Kidney (tissue), 14 donors: ENCODE results near the gene CCDC102A. TPM values are rescaled to one million over a fixed set of nuclear protein-coding genes. Genes with fewer than 3 reads are reported as not detected.

ENCODE experiments used
- DNase-seq, 5 donors: peaks; one replicate each; pipeline ENCODE4 v3.0.0-alpha.2; 2013 to 2020
- FAIRE-seq: peaks from 2 replicates; lab custom pipeline; 2012; peaks lifted over from hg19 to GRCh38; lab: Jason Lieb, UNC
- H3K27ac ChIP-seq, 2 donors: one replicate each; pipeline ENCODE4 v1.7.0; 2013; ENCODE audit warnings: low read depth in 2 of 2, low read length in 2 of 2, inconsistent platforms in 1 of 2
- H3K27me3 ChIP-seq: one replicate; pipeline ENCODE4 v1.7.1; 2013; ENCODE audit warnings: low read length, inconsistent platforms; ENCODE audit not compliant: control insufficient read depth, insufficient read depth
- H3K36me3 ChIP-seq, 3 donors: one replicate each; pipeline versions ENCODE4 v1.7.0 to v1.7.1; 2013; ENCODE audit warnings: low read length in 3 of 3, control low read depth in 1 of 3, inconsistent platforms in 1 of 3; ENCODE audit not compliant: insufficient read depth in 3 of 3, control insufficient read depth in 2 of 3
- H3K4me1 ChIP-seq, 3 donors: one replicate each; pipeline versions ENCODE4 v1.7.0 to v1.7.1; 2013; ENCODE audit warnings: low read length in 3 of 3, inconsistent platforms in 1 of 3, low read depth in 1 of 3; ENCODE audit not compliant: control insufficient read depth in 2 of 3, insufficient read depth in 2 of 3
- H3K4me3 ChIP-seq, 3 donors: one replicate each; pipeline versions ENCODE4 v1.7.0 to v1.8.1; 2013; ENCODE audit warnings: low read length in 3 of 3, control low read depth in 1 of 3, inconsistent platforms in 1 of 3
- H3K9ac ChIP-seq, 3 donors: one replicate each; pipeline versions ENCODE4 v1.7.0 to v1.7.1; 2013; ENCODE audit warnings: low read length in 3 of 3, control low read depth in 1 of 3, inconsistent platforms in 1 of 3
- H3K9me3 ChIP-seq, 3 donors: one replicate each; pipeline versions ENCODE4 v1.7.0 to v1.7.1; 2013; ENCODE audit warnings: low read length in 3 of 3, control low read depth in 1 of 3, inconsistent platforms in 1 of 3; ENCODE audit not compliant: control insufficient read depth in 2 of 3, insufficient read depth in 1 of 3
- intact Hi-C: fragments of 100-400 bp; cut with DNase I; formaldehyde crosslinking; loops from one replicate; pipeline ENCODE4 v1.11.1; 2022
- polyA plus RNA-seq: library from polyadenylated mRNA; stranded (reverse); fragments of 350-450 nt; fragmentation: Illumina TruSeq; extraction: RNeasy Lipid Tissue Mini Kit (QIAGEN cat#74804); gene quantifications from one replicate; pipeline ENCODE4 v1.2.3, GENCODE V29; 2014; ENCODE audit warnings: low read depth, low replicate concordance; ENCODE audit not compliant: insufficient read depth
- total RNA-seq: library from RNA; stranded (reverse); fragmentation: NEBNext Ultra II Directional; extraction: Animal tissue kit (Norgen Biotek cat#: 25700); gene quantifications from one replicate; pipeline ENCODE4 v1.2.1, GENCODE V29; 2021
- TF ChIP-seq, protein P1 (sequence below): IDR thresholded peaks from 3 replicates; pipeline ENCODE4 v1.5.1; 2012; ENCODE audit warnings: mild to moderate bottlenecking, moderate library complexity, borderline replicate concordance; ENCODE audit not compliant: insufficient read depth; ENCODE audit errors: extremely low read depth
- donor health status: control.
- donor health status: control.
- donor health status: control.
- donor health status: control.
- donor health status: control.
- donor health status: DM: yes; HTN: yes; CAD: no.
- donor health status: Normal renal cell carcinoma (clear cell type).

The CCDC102A gene
- total and polyA plus RNA-seq, 2 donors from 2014 or later: 5.7 to 11.9 TPM

DNA sequence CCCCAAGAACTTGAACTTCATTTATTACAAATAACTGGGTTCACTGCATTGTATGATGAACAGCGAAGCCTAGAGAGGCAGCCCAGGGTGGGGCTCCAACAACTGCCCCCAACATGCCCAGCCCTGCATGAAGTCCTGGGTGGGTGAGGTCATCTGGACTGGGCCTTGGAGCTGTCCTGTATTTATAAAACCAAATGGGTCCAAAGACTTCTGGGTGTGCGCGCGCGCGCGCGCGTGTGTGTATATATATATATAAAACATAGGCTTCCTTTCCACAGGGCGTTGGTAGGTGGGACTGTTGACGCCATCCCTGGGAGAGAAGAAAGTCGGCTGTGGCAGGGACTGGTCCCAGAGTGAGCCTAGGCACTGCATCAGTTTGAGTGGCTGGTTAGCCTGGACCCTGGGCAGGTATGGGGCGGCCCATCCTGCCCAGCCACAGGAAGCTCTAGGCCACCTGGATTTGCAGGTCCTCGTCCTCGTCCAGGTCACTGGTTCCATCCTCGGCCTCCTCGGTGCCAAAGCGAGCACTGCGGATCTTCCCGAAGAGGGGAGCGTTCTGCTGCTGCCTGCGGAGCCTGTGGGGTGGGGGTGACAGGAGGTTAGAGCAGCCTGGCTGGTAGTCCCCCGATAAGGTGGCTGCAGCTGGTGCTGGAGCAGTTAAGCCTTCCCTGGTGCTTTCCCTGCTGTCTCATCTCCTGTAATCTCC lies 23.9 kb downstream of the CCDC102A start:
- FAIRE-seq: no peak
- peak in 1 of 5 donors; percentile 74 for DNase-seq

GRCh38 chr16:57510016-57510871 lies 26.1 kb downstream of the CCDC102A start:
- Histone ChIP-seq H3K27ac (no peak overlapping the region), H3K27me3 (no peaks in the 10 kb centered on the region), H3K4me1 (peaks cover 6 to 26% (median 11%) of the 10 kb centered on the region in 3 donors), H3K4me3 (no peak overlapping the region), H3K9me3 (no peaks in the 10 kb centered on the region), H3K9ac (no peak overlapping the region), H3K36me3 (peaks cover 0 to 3% (median 0%) of the 10 kb centered on the region in 3 donors)
- intact Hi-C loops: loop anchor here (10.0 kb wide), 1 partner anchor 95 kb away; no protein-coding TSS in a partner anchor
- FAIRE-seq: no peak
- TF ChIP-seq, protein P1, sequence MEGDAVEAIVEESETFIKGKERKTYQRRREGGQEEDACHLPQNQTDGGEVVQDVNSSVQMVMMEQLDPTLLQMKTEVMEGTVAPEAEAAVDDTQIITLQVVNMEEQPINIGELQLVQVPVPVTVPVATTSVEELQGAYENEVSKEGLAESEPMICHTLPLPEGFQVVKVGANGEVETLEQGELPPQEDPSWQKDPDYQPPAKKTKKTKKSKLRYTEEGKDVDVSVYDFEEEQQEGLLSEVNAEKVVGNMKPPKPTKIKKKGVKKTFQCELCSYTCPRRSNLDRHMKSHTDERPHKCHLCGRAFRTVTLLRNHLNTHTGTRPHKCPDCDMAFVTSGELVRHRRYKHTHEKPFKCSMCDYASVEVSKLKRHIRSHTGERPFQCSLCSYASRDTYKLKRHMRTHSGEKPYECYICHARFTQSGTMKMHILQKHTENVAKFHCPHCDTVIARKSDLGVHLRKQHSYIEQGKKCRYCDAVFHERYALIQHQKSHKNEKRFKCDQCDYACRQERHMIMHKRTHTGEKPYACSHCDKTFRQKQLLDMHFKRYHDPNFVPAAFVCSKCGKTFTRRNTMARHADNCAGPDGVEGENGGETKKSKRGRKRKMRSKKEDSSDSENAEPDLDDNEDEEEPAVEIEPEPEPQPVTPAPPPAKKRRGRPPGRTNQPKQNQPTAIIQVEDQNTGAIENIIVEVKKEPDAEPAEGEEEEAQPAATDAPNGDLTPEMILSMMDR: no peak
- DNase-seq: peak in 1 of 5 donors; percentile 50

More for the DNA sequence above, 23.9 kb downstream of the CCDC102A start:
- Histone ChIP-seq H3K9me3 (no peaks in the 10 kb centered on the region), H3K27me3 (no peaks in the 10 kb centered on the region), H3K36me3 (peaks cover 0 to 3% (median 2%) of the 10 kb centered on the region in 3 donors), H3K4me3 (no peak overlapping the region), H3K9ac (no peak overlapping the region), H3K4me1 (peaks cover 6 to 26% (median 11%) of the 10 kb centered on the region in 3 donors), H3K27ac (no peak overlapping the region)
- intact Hi-C loops: loop anchor here (10.0 kb wide), 1 partner anchor 98 kb away; no protein-coding TSS in a partner anchor
- TF ChIP-seq, protein P1: no peak

DNA sequence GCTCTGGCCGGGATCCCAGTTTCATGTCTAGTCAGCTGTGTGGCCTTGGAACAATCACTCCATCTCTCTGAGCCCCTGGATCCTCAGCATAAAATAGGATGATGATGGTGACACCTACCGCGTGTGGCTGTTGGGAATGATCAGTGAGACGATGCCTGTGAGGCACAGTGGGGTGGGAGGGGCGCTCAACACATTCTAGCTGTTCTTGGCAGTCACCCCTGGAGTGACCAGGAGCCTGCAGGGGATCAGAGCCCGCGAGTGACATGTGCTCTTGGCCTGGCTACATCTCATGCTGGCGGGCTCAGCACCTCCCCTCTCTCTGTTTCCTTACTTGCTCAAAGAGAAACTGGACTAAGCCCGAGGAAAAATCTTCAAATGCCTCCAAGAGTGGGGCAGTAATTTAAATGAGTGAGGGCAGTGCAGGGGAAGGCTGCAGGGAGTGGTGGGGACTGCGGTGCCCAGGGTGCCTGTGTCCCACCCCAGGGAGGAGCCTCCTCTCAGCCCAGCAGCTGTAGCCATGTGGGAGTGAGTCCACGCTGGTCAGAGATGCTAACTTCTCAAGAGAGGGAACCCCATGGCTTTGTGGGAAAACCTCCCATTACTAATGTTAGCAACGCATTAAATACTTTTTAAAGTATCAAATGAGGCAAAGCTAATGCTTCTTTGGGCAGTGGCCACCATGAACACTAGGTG lies 27.0 kb downstream of the CCDC102A start:
- H3K9me3 ChIP-seq: no peaks in the 10 kb centered on the region
- intact Hi-C loops: no loop called here
- TF ChIP-seq, protein P1: no peak
- peaks cover 6 to 21% (median 11%) of the 10 kb centered on the region in 3 donors for H3K4me1 ChIP-seq
- no peak overlapping the region for H3K27ac ChIP-seq
- no peaks in the 10 kb centered on the region for H3K27me3 ChIP-seq
- FAIRE-seq (no peak), DNase-seq (peak in 1 of 5 donors; percentile 49)
- H3K9ac ChIP-seq: no peak overlapping the region
- peaks cover 0 to 3% (median 0%) of the 10 kb centered on the region in 3 donors for H3K36me3 ChIP-seq
- H3K4me3 ChIP-seq: no peak overlapping the region
